ENCODE measurements around the gene MPDZ. TPM values are rescaled to one million over a fixed set of nuclear protein-coding genes. Genes with fewer than 3 reads are reported as not detected.
A peak's percentile ranks its signal among the peaks of the same experiment; 100 is the strongest.

Gene MPDZ
- total RNA-seq, 1 donor from 2014 or later: 38.8 TPM

DNA sequence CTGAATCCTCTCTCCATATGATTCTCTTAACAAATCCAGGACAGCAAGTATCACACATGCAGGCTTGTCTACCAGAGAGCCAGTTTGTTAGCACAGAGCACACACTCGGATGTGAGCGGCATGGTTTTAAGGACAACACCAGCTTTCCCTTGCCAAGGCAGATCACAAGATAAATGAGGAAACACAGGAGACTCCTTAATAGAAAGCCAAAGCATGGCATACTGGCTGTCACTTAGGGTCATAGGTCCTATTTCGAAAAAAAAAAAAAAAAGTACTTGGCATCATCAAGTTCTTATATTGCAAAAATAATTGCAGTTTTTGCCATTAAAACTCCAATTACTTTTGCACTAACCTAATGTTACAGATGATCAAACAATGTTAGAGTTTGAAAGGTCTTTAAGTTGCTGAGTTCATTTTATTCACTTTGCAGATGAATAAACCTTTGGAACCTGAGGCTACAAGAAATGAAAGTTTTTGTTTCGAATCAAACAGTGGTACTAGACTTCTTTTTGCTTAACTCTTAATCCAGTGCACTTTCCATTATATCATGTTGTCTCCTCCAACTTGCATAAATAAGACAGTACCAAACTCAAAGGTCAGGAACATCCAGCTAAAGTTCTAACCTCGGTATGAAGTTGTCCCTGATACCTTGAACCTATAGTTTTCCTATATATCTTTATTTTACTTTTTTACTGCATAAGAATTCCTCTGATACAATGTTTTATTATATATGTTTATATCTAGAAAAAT is 138.5 kb downstream of the MPDZ start:
- Histone ChIP-seq H3K4me3 (no peak overlapping the region), H3K36me3 (no peaks in the 10 kb centered on the region), H3K9me3 (no peaks in the 10 kb centered on the region), H3K27me3 (no peaks in the 10 kb centered on the region), H3K27ac (no peak overlapping the region), H3K4me1 (peaks cover 48% of the 10 kb centered on the region)
- intact Hi-C loops (cut with DNase I): no loop called here
- no peak for DNase-seq (ENCODE audit: extremely low spot score in 2 of 2)
- TF ChIP-seq POLR2A (IDR thresholded peaks at IDR 0.05) (no peak), POLR2AphosphoS5 (IDR thresholded peaks at IDR 0.05; ENCODE audit: insufficient read depth in 1 of 2, low read depth in 1 of 2) (no peak)
- TF ChIP-seq, protein P1, sequence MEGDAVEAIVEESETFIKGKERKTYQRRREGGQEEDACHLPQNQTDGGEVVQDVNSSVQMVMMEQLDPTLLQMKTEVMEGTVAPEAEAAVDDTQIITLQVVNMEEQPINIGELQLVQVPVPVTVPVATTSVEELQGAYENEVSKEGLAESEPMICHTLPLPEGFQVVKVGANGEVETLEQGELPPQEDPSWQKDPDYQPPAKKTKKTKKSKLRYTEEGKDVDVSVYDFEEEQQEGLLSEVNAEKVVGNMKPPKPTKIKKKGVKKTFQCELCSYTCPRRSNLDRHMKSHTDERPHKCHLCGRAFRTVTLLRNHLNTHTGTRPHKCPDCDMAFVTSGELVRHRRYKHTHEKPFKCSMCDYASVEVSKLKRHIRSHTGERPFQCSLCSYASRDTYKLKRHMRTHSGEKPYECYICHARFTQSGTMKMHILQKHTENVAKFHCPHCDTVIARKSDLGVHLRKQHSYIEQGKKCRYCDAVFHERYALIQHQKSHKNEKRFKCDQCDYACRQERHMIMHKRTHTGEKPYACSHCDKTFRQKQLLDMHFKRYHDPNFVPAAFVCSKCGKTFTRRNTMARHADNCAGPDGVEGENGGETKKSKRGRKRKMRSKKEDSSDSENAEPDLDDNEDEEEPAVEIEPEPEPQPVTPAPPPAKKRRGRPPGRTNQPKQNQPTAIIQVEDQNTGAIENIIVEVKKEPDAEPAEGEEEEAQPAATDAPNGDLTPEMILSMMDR (IDR thresholded peaks at IDR 0.05): no peak

DNA sequence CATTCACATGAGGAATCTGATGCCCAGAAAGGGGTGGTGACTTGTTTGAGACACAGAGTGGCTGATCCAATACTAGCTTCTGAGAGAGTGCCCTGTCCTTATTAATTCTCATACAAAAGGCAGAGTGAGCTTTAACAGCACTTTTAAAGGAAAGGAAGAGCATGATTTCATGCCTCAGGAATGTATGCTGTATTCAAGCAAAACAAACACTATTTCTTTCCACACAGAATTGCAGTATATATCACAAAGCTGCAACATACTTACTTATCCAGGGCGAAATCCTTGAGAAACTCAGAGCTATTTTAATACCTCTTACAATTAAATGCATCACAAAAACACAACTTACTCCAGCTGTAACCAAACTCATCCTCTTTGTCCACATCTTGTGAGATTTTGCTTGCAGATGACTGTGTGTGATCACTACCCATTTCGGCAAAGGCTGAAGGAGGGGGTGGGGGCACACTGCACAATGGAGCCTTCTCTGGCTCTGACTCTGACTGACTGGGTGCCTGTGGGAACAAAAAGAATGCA is 139.8 kb downstream of the MPDZ start:
- DNase-seq (ENCODE audit: extremely low spot score in 2 of 2): no peak
- intact Hi-C loops (cut with DNase I): no loop called here
- peaks cover 0 to 13% of the 10 kb centered on the region in 2 donors for H3K36me3 ChIP-seq
- H3K4me1 ChIP-seq: peaks cover 38% of the 10 kb centered on the region
- TF ChIP-seq POLR2A (IDR thresholded peaks at IDR 0.05): no peak
- no peak for TF ChIP-seq POLR2AphosphoS5 (IDR thresholded peaks at IDR 0.05; ENCODE audit: insufficient read depth in 1 of 2, low read depth in 1 of 2)
- TF ChIP-seq, protein P1 (IDR thresholded peaks at IDR 0.05): no peak
- no peak overlapping the region for H3K4me3 ChIP-seq
- H3K27ac ChIP-seq: peak overlapping the region; percentile 4
- no peaks in the 10 kb centered on the region for H3K27me3 ChIP-seq
- H3K9me3 ChIP-seq: no peaks in the 10 kb centered on the region

DNA sequence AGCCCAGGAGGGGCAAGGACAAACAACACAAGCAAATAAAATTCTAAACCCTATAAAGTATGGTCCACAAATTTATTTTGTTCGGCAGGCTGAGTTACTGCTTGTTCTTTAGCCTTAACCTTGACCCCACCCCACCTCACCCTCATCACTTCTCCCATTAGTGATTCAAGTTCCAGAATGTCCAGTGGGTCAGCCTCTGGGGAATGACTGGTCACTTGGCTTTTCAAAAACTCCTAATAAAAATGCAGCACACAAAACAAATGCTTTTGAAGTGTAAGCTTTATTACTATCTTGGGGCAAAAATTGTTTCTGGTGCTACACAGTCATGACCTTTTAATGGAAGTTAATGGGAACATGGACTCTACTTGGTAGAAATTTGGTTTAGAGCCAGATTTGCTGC is 142.1 kb downstream of the MPDZ start:
- no peaks in the 10 kb centered on the region for H3K27me3 ChIP-seq
- no peak for TF ChIP-seq POLR2AphosphoS5 (IDR thresholded peaks at IDR 0.05; ENCODE audit: insufficient read depth in 1 of 2, low read depth in 1 of 2)
- TF ChIP-seq, protein P1 (IDR thresholded peaks at IDR 0.05): no peak
- no peak for TF ChIP-seq POLR2A (IDR thresholded peaks at IDR 0.05)
- H3K9me3 ChIP-seq: no peaks in the 10 kb centered on the region
- peak overlapping the region; percentile 4 for H3K27ac ChIP-seq
- no peak for DNase-seq (ENCODE audit: extremely low spot score in 2 of 2)
- no peak overlapping the region for H3K4me3 ChIP-seq
- intact Hi-C loops (cut with DNase I): no loop called here
- H3K4me1 ChIP-seq: peaks cover 27% of the 10 kb centered on the region
- peaks cover 0 to 16% of the 10 kb centered on the region in 2 donors for H3K36me3 ChIP-seq

DNA sequence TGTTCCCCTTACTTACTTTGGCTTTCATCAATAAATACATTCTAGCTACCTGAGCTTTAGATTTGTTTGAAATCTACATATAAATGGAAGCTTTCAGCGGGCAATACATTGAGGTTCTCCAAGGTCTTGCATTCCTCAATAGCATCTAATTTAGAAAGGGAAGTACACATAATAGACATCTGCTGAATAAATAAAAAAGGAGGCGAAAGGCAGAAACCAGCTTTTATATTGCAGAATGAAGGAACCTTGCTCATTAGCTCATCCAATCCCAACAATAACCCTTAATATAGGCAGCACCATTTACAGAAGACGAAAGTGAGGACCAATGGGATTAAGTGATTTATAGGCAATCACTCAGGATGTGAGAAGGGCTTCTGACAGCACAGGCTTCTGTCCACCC is 147.5 kb downstream of the MPDZ start:
- Histone ChIP-seq H3K27me3 (no peaks in the 10 kb centered on the region), H3K9me3 (no peaks in the 10 kb centered on the region), H3K4me3 (no peak overlapping the region), H3K27ac (no peak overlapping the region), H3K4me1 (no peaks in the 10 kb centered on the region), H3K36me3 (peaks cover 0 to 25% of the 10 kb centered on the region in 2 donors)
- DNase-seq (ENCODE audit: extremely low spot score in 2 of 2): no peak
- TF ChIP-seq POLR2AphosphoS5 (IDR thresholded peaks at IDR 0.05; ENCODE audit: insufficient read depth in 1 of 2, low read depth in 1 of 2): no peak
- TF ChIP-seq, protein P1 (IDR thresholded peaks at IDR 0.05): no peak
- TF ChIP-seq POLR2A (IDR thresholded peaks at IDR 0.05): no peak
- intact Hi-C loops (cut with DNase I): no loop called here

DNA sequence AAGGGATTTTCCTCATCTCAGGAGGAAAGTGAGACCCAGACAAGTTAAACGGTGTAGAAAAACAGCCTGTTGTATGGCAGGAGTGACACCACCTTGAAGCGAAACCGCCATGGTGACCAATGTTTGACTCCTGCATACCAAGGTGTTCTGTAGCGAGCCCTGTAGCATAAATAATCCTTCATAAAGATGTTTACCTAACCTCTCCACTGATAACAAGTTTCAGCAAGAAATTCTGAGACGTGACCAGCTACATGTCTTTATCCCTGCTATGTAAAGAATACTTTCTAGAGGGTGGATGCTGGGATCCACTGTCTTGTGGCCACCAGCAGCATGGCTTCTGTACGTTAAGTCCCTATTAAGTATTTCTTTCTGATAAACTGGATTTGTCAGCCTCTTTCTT is 148.1 kb downstream of the MPDZ start:
- Histone ChIP-seq H3K4me3 (no peak overlapping the region), H3K9me3 (no peaks in the 10 kb centered on the region), H3K36me3 (peaks cover 0 to 25% of the 10 kb centered on the region in 2 donors), H3K27ac (no peak overlapping the region), H3K4me1 (no peaks in the 10 kb centered on the region), H3K27me3 (no peaks in the 10 kb centered on the region)
- intact Hi-C loops (cut with DNase I): no loop called here
- TF ChIP-seq, protein P1 (IDR thresholded peaks at IDR 0.05): no peak
- TF ChIP-seq POLR2A (IDR thresholded peaks at IDR 0.05): no peak
- no peak for TF ChIP-seq POLR2AphosphoS5 (IDR thresholded peaks at IDR 0.05; ENCODE audit: insufficient read depth in 1 of 2, low read depth in 1 of 2)
- no peak for DNase-seq (ENCODE audit: extremely low spot score in 2 of 2)
